Astrocyte (in vitro differentiated cells and primary cell): ENCODE results near the gene RINL.

ENCODE experiments used
- EZH2 ChIP-seq: IDR thresholded peaks from 2 replicates; pipeline ENCODE4 v1.6.1; 2012; ENCODE audit warnings: mild to moderate bottlenecking, low read length, inconsistent platforms; ENCODE audit not compliant: insufficient read depth
- TF ChIP-seq, protein P1 (sequence below): IDR thresholded peaks from 2 replicates; pipeline ENCODE4 v1.5.1; 2011; ENCODE audit warnings: low read depth, mild to moderate bottlenecking, inconsistent platforms, low read length, moderate library complexity; ENCODE audit not compliant: insufficient read depth

DNA sequence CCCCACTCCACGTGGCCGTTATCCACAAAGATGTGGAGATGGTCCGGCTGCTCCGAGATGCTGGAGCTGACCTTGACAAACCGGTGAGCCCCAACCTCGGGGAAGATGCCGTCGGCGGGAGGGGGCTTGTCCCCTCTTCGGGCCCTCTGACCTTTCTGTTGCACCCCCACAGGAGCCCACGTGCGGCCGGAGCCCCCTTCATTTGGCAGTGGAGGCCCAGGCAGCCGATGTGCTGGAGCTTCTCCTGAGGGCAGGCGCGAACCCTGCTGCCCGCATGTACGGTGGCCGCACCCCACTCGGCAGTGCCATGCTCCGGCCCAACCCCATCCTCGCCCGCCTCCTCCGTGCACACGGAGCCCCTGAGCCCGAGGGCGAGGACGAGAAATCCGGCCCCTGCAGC, 29.2 kb upstream of the RINL start:
- TF ChIP-seq, protein P1, sequence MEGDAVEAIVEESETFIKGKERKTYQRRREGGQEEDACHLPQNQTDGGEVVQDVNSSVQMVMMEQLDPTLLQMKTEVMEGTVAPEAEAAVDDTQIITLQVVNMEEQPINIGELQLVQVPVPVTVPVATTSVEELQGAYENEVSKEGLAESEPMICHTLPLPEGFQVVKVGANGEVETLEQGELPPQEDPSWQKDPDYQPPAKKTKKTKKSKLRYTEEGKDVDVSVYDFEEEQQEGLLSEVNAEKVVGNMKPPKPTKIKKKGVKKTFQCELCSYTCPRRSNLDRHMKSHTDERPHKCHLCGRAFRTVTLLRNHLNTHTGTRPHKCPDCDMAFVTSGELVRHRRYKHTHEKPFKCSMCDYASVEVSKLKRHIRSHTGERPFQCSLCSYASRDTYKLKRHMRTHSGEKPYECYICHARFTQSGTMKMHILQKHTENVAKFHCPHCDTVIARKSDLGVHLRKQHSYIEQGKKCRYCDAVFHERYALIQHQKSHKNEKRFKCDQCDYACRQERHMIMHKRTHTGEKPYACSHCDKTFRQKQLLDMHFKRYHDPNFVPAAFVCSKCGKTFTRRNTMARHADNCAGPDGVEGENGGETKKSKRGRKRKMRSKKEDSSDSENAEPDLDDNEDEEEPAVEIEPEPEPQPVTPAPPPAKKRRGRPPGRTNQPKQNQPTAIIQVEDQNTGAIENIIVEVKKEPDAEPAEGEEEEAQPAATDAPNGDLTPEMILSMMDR, result no peak
- TF ChIP-seq EZH2, result no peak
